GM10847 (cell line): ENCODE results near the gene CPLX4.

Experiments used
- POLR2A ChIP-seq: IDR thresholded peaks from 2 replicates; pipeline ENCODE4 v1.6.1; 2011; ENCODE audit not compliant: insufficient read length; ENCODE audit errors: extremely low read depth

Gene CPLX4

DNA sequence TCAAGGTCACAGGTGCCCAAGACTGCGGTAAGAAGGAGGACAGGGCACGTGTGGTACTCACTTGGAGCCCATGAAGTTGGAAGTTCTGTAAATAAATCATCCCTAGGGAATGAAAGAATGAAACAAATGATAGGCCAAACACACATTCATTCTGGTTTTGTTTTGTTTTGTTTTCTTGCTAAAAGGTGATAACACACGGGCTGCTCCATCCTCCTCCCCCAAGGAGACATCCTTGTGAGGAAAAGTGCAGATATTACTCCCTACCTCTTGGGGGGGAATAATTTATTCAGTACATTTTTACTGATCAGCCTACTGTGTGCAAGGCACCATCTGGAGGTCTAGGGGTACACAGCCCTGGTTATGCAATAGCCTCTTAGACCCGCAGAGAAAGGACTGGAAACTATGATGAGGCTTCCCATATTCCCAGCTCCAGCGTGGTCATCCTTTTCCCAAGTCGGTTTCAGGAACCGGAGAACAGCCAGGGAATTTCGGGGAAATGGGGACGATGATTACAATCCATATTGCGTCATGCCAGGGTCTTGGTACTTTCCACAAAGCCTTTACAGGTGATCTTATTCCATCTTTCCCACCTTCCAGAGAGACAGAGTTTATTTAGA, 51.5 kb downstream of the CPLX4 start:
- no peak for TF ChIP-seq POLR2A

DNA sequence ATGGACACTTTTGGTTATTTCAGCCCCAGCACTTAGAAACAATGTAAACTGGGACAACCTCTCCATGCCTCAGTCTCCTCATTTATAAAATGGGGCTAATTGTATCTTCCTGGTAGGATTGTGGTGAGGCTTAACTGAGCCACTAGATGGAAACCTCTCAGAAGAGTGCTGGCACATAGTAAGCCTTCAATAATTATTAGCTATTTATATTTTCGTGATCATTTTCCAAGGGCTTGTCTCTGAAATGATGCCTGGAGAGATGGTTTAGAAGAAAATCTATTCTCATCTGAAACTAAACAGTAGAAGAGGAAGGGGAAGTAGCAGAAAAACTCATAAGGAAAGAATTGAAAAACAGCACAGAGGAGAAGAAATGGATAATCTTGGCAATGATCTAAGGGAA, 52.0 kb downstream of the CPLX4 start:
- no peak for TF ChIP-seq POLR2A

DNA sequence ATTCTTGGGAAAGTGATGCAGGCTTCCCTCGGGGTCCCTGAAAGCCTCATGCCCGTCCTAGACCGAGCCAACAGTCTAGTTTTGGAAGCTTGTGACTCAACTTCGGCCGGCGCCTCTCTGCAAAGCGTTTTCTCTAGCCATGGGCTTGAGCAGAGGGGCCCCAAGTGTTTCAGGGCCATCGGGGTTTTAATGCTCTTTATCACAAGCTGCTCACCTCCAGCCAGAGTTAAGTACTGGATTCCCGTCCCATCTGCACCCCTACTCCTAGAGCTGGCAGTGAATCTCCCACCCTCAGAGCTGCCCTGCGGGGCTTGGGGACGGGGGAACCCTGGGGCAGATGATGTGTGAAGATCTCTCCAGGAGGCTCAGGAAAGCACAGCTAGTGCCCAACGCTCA, 52.5 kb downstream of the CPLX4 start:
- no peak for TF ChIP-seq POLR2A

DNA sequence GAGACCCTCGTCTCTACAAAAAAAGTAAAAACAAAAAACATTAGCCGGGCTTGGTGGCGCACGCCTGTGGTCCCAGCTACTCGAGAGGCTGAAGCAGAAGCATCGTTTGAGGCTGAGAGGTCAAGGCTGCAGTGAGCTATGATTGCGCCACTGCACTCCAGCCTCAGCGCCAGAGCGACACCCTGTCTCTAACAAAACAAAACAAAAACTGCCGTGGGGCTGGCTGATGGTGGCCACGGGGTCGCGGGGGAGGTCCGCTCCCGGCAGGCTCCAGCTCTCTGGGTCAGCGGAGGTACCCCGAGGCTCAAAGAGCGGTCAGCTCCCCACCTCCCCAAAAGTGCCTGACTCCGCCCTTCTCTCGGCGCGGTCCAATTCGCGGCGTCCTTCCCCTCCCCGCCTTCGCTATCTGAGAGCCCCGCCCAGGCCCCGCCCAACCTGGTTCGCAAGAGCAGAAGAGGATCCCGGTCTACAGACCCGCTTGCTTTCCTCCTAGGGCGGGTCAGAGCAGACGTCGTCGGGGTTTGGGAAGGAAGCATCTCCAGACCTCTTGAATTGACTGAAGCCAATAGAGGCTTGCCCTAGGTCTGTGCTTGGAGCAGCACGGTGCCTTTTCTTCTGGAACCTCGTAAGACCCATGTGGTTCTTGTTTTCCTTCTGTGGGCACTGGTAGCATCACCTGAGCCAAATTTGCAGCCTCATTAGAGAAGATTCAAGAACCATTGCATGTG, 53.0 kb downstream of the CPLX4 start:
- TF ChIP-seq POLR2A: no peak

DNA sequence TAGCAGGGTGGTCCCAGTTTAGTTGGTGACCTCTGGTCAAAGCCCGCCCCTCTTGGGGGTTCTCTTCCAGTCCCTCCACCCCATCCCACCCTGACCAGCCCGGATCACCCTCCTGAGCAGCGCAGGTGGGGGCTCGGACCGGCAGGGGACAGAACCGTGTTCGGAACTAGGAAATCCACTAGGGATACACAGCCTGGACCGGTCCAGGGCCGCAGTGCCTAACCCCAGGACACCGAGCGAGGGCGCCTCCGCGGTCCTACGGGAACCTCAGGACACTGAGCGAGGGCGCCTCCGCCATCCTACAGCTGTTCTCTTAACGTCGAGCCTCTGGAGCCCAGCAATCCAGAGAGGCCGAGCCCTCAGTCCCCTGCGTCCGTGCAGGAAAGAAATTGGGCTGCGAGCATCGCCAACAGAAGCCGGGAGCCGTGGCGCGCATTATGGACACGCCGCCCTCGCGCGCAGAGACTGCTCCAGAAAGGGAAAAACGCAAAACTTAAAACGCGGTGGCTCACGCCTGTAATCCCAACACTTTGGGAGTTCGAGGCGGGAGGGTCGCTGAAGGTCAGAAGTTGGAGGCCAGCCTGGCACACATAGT, 53.7 kb downstream of the CPLX4 start:
- TF ChIP-seq POLR2A: no peak

DNA sequence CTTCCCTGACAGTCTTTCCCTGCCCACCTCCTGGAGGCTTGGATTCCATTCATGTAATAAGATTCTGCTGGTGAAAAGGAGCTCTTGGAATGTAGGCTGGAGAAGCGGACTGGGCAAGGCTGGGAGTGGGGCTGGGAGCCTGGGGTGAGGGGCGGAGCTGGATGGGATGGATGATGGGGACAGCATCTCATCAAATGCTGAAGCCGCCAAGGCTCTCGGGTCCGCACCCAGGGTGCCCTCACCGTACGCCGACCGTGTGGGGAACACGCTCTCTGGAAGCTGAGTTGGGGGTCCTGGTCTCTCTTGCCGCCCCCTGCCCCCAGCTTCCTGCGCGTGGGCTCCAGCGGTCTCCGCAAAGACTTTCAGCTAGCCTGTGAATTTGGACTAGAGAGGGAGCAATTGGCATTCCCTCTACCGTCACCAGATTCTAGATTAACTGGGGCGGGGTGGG, 54.3 kb downstream of the CPLX4 start:
- no peak for TF ChIP-seq POLR2A

DNA sequence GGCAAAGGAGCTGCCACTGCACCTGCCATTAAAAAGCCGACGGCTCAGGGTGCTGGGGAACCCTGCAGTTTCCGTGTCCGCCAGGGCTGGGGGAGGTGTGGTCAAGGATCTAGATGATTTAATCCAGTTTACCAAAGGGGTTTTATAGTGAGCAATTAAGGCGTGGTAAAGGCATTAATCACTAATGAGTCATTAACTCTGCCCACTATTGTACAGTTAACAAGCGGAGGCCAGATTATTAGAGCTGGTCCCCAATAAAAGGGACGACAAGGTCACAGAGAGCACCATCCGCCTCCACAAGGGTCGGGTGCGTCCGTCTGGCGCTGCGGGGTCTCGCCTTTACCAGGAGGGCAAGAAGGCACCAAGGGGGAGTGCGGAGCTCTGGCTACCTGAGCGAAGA, 54.8 kb downstream of the CPLX4 start:
- TF ChIP-seq POLR2A: no peak

DNA sequence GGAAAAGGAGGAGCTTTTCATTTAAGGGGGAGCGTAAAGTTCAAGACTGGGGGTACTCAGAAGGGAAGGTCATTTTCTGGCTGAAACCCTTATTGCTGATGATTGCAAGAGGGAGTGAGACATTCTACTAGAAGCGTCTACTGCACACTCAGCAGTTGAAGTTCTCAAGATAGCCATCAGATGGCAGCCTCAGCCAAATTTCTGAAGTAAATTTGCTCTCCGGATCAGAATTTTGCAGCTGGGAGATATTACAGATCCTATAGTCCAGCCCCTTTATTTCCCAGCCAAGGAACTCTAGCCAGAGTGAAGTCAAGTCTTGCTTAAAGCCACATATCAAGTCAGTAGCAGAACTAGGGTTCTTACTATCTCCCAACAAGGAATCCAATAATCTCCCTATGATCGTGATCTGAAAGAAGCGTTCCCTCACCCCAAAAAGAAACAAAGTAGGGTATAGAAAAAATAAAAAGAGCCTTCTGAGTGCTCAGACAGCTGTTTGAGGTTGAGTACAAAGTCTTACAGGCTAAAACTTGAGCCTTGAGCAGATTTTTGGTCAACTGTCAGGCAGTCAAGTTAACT, 69.2 kb downstream of the CPLX4 start:
- TF ChIP-seq POLR2A: no peak

DNA sequence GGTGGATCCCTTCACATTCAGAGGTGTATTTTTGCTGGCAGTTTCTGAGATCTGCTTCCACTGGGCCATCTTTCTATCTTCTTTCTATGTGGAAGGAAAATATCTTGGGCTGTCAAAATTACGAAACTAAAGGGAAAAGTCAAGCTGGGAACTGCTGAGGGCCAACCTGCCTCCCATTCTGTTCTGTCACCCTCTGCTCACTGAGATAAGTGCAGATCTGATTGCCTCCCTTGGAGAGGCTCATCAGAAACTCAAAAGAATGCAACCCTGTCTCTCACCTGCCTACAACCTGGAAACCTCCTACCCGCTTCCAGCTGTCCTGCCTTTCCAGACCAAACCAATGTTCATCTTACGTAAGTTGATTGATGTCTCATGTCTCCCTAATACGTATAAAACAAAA, 71.7 kb downstream of the CPLX4 start:
- no peak for TF ChIP-seq POLR2A
